AG09309 (cell line): ENCODE data around the gene GNG10.

Source experiments
- DNase-seq: peaks from one replicate; pipeline ENCODE4 v3.0.0-alpha.2; 2010; ENCODE audit warnings: low read depth
- H3K4me3 ChIP-seq: 2 replicates; pipeline ENCODE4 v1.5.1; 2011; ENCODE audit warnings: mild to moderate bottlenecking, low read depth, low read length, moderate library complexity; ENCODE audit not compliant: control insufficient read depth
- TF ChIP-seq, protein P1 (sequence below): IDR thresholded peaks from 2 replicates; pipeline ENCODE4 v1.5.1; 2011; ENCODE audit warnings: mild to moderate bottlenecking, low read depth, low read length, inconsistent platforms; ENCODE audit not compliant: insufficient read depth, control insufficient read depth; ENCODE audit errors: missing control alignments

GNG10 gene

DNA sequence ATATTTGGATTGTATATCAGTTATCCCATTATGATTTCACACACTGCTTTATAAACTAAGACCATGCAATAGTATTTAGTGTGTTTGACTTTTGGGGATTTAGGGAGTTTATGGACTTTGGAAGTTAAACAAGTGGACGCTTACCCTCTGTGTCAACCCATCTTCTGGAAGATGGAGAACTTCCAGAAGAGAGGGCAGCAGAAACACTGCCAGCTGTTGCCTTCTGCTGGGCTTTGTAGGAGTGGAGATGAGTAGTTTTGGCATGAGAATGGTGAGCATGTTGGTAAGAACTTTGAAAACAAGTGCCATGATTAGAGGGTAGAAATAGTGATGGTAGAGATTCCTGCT is 28.0 kb upstream of the GNG10 start:
- DNase-seq: no peak
- no peak overlapping the region for H3K4me3 ChIP-seq
- TF ChIP-seq, protein P1, sequence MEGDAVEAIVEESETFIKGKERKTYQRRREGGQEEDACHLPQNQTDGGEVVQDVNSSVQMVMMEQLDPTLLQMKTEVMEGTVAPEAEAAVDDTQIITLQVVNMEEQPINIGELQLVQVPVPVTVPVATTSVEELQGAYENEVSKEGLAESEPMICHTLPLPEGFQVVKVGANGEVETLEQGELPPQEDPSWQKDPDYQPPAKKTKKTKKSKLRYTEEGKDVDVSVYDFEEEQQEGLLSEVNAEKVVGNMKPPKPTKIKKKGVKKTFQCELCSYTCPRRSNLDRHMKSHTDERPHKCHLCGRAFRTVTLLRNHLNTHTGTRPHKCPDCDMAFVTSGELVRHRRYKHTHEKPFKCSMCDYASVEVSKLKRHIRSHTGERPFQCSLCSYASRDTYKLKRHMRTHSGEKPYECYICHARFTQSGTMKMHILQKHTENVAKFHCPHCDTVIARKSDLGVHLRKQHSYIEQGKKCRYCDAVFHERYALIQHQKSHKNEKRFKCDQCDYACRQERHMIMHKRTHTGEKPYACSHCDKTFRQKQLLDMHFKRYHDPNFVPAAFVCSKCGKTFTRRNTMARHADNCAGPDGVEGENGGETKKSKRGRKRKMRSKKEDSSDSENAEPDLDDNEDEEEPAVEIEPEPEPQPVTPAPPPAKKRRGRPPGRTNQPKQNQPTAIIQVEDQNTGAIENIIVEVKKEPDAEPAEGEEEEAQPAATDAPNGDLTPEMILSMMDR: no peak

DNA sequence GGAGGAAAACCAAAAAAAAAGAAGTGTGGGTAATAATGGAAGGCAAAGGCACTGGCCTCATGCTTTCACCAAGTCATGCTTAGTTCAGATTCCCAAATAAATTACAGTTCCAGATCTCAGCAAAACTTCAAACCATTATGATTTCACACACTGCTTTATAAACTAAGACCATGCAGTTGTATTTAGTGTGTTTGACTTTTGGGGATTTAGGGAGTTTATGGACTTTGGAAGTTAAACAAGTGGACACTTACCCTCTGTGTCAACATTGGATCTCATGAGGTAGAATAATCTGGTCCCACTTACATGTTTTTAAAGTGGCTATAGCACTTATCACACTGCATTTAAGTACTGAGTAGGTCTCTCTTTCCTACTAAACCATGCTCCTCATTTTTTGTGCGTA is 26.5 kb upstream of the GNG10 start:
- no peak overlapping the region for H3K4me3 ChIP-seq
- TF ChIP-seq, protein P1: no peak
- no peak for DNase-seq

DNA sequence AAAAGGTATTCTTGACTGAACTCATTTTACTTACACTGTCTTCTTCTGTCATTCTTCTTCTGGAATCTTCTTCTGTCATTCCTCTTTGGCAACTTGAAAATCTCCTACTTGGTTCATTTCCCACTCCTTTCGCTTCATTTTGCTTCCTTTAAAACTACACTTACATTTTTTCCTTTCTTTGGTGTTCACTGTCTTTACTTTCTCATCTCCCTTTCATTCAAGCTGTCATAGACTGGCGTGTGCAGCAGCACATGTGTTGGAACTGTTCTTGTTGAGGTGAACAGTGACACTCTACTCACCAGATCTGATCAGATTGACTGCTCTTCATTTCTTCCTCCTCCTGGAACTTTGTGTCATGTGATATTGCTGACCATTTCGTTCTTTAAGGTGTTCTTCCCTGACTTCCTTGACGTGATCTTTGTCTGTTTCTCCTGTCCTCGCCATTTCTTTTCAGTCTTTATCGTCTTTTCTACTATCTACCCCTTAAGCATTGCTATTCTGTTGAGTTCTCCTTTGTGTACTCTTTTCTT is 23.9 kb upstream of the GNG10 start:
- no peak overlapping the region for H3K4me3 ChIP-seq
- TF ChIP-seq, protein P1: no peak
- no peak for DNase-seq

DNA sequence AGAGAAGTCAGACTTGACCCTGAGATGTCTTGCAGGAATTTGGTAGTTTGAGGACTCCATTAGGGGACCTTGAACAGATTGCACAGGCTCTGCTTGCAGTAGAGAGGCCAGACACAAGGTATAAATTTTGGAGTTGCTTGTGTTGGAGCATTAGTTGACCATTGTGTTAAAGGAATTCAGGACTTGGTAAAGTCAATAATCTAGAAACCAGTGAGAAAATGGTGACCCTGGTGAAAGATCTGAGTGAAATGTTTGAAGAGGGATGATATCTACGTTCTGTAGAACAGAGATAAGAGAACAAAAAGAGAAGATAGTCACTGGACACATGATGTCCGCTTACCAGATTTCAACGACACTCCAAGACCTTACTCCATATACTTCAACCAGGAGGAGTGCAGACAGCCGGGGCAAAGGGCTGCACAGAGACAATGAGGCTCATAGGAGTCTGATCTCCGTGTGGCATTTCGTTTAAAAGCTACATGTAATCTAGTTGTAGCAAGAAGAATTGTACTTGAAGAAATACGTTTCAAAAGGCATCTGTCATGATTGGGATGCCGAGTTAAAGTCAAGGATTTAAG is 17.1 kb upstream of the GNG10 start:
- no peak overlapping the region for H3K4me3 ChIP-seq
- no peak for DNase-seq
- TF ChIP-seq, protein P1: no peak

DNA sequence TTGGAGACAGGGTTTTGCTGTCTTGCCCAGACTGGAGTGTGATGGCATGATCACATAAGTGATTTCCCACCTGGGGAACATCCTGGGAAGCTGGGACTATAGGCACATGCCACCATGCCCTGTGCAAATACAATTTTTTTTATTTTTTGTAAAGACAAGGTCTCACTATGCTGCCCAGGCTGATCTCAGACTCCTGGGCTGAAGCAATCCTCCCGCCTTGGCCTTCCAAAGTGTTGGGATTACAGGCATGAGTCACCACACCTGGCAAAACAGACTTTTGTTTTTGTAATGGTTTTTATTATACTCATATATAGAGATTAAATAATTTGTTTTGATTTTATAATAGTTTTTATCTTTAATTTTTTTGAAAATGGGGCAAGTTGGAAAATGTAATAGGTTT is 15.6 kb upstream of the GNG10 start:
- TF ChIP-seq, protein P1: no peak
- DNase-seq: no peak
- no peak overlapping the region for H3K4me3 ChIP-seq

DNA sequence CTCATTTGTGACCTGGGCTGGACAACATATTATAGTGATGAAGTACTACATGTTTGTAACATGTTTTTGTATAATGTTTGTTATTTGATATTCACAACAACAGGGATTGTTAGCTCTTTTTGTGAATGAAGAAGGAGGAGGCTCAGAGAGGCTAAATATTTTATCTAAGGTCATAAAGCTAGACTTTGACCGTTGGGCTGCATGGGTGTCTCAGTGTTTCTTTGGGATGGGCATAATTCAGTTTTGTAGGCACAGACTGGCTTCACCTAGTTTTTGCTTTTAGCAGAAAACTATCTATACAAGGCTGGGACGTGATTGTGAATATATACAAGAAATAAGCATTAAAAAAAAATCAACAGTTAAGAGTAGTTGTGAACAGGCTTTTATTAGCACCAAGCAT is 15.0 kb upstream of the GNG10 start:
- TF ChIP-seq, protein P1: no peak
- no peak for DNase-seq
- no peak overlapping the region for H3K4me3 ChIP-seq
